Keratinocyte (primary cell): ENCODE data around the gene TRAF3. TPM values are rescaled to one million over a fixed set of nuclear protein-coding genes. Genes with fewer than 3 reads are reported as not detected.
A peak's percentile ranks its signal among the peaks of the same experiment; 100 is the strongest.
"Not testable (repeated sequence)": the region's sequence is repeated elsewhere in the genome, so short reads cannot be mapped to it uniquely, and the experiment has no call there.

Experiments used
- DNase-seq: peaks from one replicate; pipeline ENCODE4 v3.0.0-alpha.2; 2011; ENCODE audit warnings: low read depth, missing footprints, low spot score
- FAIRE-seq: peaks from 2 replicates; lab custom pipeline; 2011; peaks lifted over from hg19 to GRCh38; lab: Jason Lieb, UNC
- H2AFZ ChIP-seq: 2 replicates; pipeline ENCODE4 v1.6.0; 2012; ENCODE audit warnings: low read length, control low read depth, inconsistent platforms; ENCODE audit not compliant: control insufficient read depth
- H3K27ac ChIP-seq: 2 replicates; pipeline ENCODE4 v1.5.1; 2011; ENCODE audit warnings: low read length; ENCODE audit not compliant: control insufficient read depth, insufficient read depth
- H3K27me3 ChIP-seq: 3 replicates; pipeline ENCODE4 v1.6.0; 2011; ENCODE audit warnings: low read length; ENCODE audit not compliant: control insufficient read depth, insufficient read depth; ENCODE audit errors: extremely low read depth
- H3K36me3 ChIP-seq, 2 experiments: 2 replicates in 1 of 2; 3 replicates in 1 of 2; pipeline ENCODE4 v1.5.1; 2011; ENCODE audit warnings: low read length in 2 of 2, mild to moderate bottlenecking in 1 of 2; ENCODE audit not compliant: control insufficient read depth in 2 of 2, insufficient read depth in 2 of 2; ENCODE audit errors: extremely low read depth in 1 of 2
- H3K4me1 ChIP-seq: 3 replicates; pipeline ENCODE4 v1.5.1; 2011; ENCODE audit warnings: low read length; ENCODE audit not compliant: control insufficient read depth, insufficient read depth; ENCODE audit errors: extremely low read depth
- H3K4me2 ChIP-seq: 3 replicates; pipeline ENCODE4 v1.6.0; 2011; ENCODE audit warnings: low read depth, low read length; ENCODE audit not compliant: control insufficient read depth, insufficient read depth; ENCODE audit errors: extremely low read depth
- H3K4me3 ChIP-seq, 3 experiments: fragments of 200-600 bp in 1 of 3; sonication (generic) in 1 of 3; 2 replicates in 2 of 3; 3 replicates in 1 of 3; pipeline ENCODE4 v1.5.1; 2011 to 2016; ENCODE audit warnings: low read length in 3 of 3, mild to moderate bottlenecking in 3 of 3, control low read depth in 2 of 3, inconsistent platforms in 1 of 3, low read depth in 1 of 3, mixed read lengths in 1 of 3, mixed run types in 1 of 3, moderate library complexity in 1 of 3; ENCODE audit not compliant: control insufficient read depth in 2 of 3, insufficient read depth in 2 of 3; ENCODE audit errors: extremely low read depth in 1 of 3
- H3K79me2 ChIP-seq: 2 replicates; pipeline ENCODE4 v1.6.0; 2012; ENCODE audit warnings: low read length; ENCODE audit not compliant: control insufficient read depth, insufficient read depth
- H3K9ac ChIP-seq: 3 replicates; pipeline ENCODE4 v1.6.0; 2011; ENCODE audit warnings: low read length; ENCODE audit not compliant: control insufficient read depth, insufficient read depth; ENCODE audit errors: extremely low read depth
- H3K9me1 ChIP-seq: 3 replicates; pipeline ENCODE4 v1.6.0; 2011; ENCODE audit warnings: low read length; ENCODE audit not compliant: control insufficient read depth, insufficient read depth; ENCODE audit errors: extremely low read depth
- H3K9me3 ChIP-seq: 2 replicates; pipeline ENCODE4 v1.5.1; 2012; ENCODE audit warnings: low read depth, low read length; ENCODE audit not compliant: control insufficient read depth
- H4K20me1 ChIP-seq: 3 replicates; pipeline ENCODE4 v1.6.0; 2011; ENCODE audit warnings: low read length; ENCODE audit not compliant: control insufficient read depth, insufficient read depth; ENCODE audit errors: extremely low read depth
- CTCF ChIP-seq, 3 experiments: IDR thresholded peaks in 1 of 3; conservative IDR thresholded peaks in 1 of 3; optimal IDR thresholded peaks in 1 of 3; 2 replicates in 2 of 3; 3 replicates in 1 of 3; pipeline versions ENCODE3 to v1.5.1; 2011; ENCODE audit warnings: low read length in 3 of 3, mild to moderate bottlenecking in 3 of 3, moderate library complexity in 2 of 3, control low read depth in 1 of 3, inconsistent platforms in 1 of 3; ENCODE audit not compliant: insufficient read depth in 2 of 3; ENCODE audit errors: extremely low read depth in 1 of 3
- EZH2 ChIP-seq: IDR thresholded peaks from one replicate; pipeline ENCODE4 v1.6.1; 2012; ENCODE audit warnings: inconsistent platforms, mild to moderate bottlenecking, low read length, moderate library complexity
- dilution Hi-C: fragments of 300-500 bp; cut with MboI; formaldehyde crosslinking; loops from one replicate; pipeline ENCODE4 v1.7.0; 2020; ENCODE audit warnings: low sequenced_read_pairs; ENCODE audit not compliant: extremely low pct_ligation_motif_present
- polyA plus RNA-seq, 5 experiments: library from polyadenylated mRNA; depleted of rRNA in 3 of 5; stranded (reverse) in 3 of 5; stranded (forward) in 1 of 5; unstranded in 1 of 5; fragments of >200 nt; gene quantifications; 1 replicate in 1 of 5; 2 replicates in 3 of 5; 3 replicates in 1 of 5; pipeline versions ENCODE4 v1.2.1 to v1.2.3, GENCODE V29; 2011 to 2012; ENCODE audit warnings: missing spikeins in 2 of 5, low read depth in 1 of 5, low replicate concordance in 1 of 5

TRAF3 gene
- polyA plus RNA-seq, 1 donor (not counting 4 experiments of a cell fraction or from before 2014, with no cell fraction given), result 12.5 TPM

GRCh38 chr14:102862154-102862773, 85.0 kb downstream of the TRAF3 start:
- no peaks in the 10 kb centered on the region for H3K9me1 ChIP-seq
- FAIRE-seq (no peak), DNase-seq (no peak)
- peaks cover 4% of the 10 kb centered on the region for H3K4me1 ChIP-seq
- TF ChIP-seq CTCF (optimal IDR thresholded peaks at IDR 0.05 in 1 of 3, IDR thresholded peaks at IDR 0.05 in 1 of 3, conservative IDR thresholded peaks at IDR 0.05 in 1 of 3; ENCODE audit: extremely low read depth in 1 of 3, insufficient read depth in 2 of 3, low read length in 3 of 3), result no peak
- no peak for TF ChIP-seq EZH2
- H3K79me2 ChIP-seq, result no peaks in the 10 kb centered on the region
- H3K27me3 ChIP-seq, result no peaks in the 10 kb centered on the region
- H3K9me3 ChIP-seq, result no peaks in the 10 kb centered on the region
- H3K4me2 ChIP-seq, result no peak overlapping the region
- dilution Hi-C loops, result no loop called here
- H4K20me1 ChIP-seq, result no peaks in the 10 kb centered on the region
- no peaks in the 10 kb centered on the region for H3K36me3 ChIP-seq
- H3K9ac ChIP-seq, result no peak overlapping the region
- H2AFZ ChIP-seq, result no peak overlapping the region
- H3K27ac ChIP-seq, result no peak overlapping the region
- no peak overlapping the region for H3K4me3 ChIP-seq

GRCh38 chr14:102863381-102863780, 86.1 kb downstream of the TRAF3 start:
- H3K4me3 ChIP-seq, result no peak overlapping the region
- H3K9me1 ChIP-seq, result no peaks in the 10 kb centered on the region
- H2AFZ ChIP-seq, result no peak overlapping the region
- H3K27ac ChIP-seq, result no peak overlapping the region
- dilution Hi-C loops, result no loop called here
- FAIRE-seq, result peak; percentile 32
- no peak overlapping the region for H3K4me2 ChIP-seq
- H3K4me1 ChIP-seq, result peaks cover 4% of the 10 kb centered on the region
- H3K79me2 ChIP-seq, result no peaks in the 10 kb centered on the region
- TF ChIP-seq CTCF (optimal IDR thresholded peaks at IDR 0.05 in 1 of 3, IDR thresholded peaks at IDR 0.05 in 1 of 3, conservative IDR thresholded peaks at IDR 0.05 in 1 of 3; ENCODE audit: extremely low read depth in 1 of 3, insufficient read depth in 2 of 3, low read length in 3 of 3), result no peak
- TF ChIP-seq EZH2, result no peak
- H3K9me3 ChIP-seq, result no peaks in the 10 kb centered on the region
- H3K9ac ChIP-seq, result no peak overlapping the region
- no peaks in the 10 kb centered on the region for H3K36me3 ChIP-seq
- H4K20me1 ChIP-seq, result no peaks in the 10 kb centered on the region
- DNase-seq, result no peak
- no peaks in the 10 kb centered on the region for H3K27me3 ChIP-seq

GRCh38 chr14:102865916-102866315, 88.7 kb downstream of the TRAF3 start:
- H3K4me3 ChIP-seq, H4K20me1 ChIP-seq, H3K9me3 ChIP-seq, DNase-seq, H3K9me1 ChIP-seq, dilution Hi-C loops, H3K79me2 ChIP-seq, H3K27ac ChIP-seq, H3K4me1 ChIP-seq, FAIRE-seq, H3K27me3 ChIP-seq, H3K9ac ChIP-seq, H3K36me3 ChIP-seq, H2AFZ ChIP-seq, H3K4me2 ChIP-seq: not testable (repeated sequence)
